ENCODE results near the gene CFAP20DC. TPM values are rescaled to one million over a fixed set of nuclear protein-coding genes. Genes with fewer than 3 reads are reported as not detected.

CFAP20DC gene
- total and polyA plus RNA-seq, 2 experiments from 2014 or later: 7.4 to 11.4 TPM

- no peaks in the 10 kb centered on the region for H3K36me3 Mint-ChIP-seq (ENCODE audit: low read depth)
- H3K79me2 ChIP-seq (replicated peaks; ENCODE audit: insufficient read depth): no peaks in the 10 kb centered on the region
- no peaks in the 10 kb centered on the region for H3F3A ChIP-seq (replicated peaks; ENCODE audit: low read depth)
- no peak overlapping the region for H3K4me3 Mint-ChIP-seq
- H2AFZ ChIP-seq: no peak overlapping the region
- no peak overlapping the region for H3K27ac ChIP-seq (ENCODE audit: low read depth)
- ATAC-seq (no peak), DNase-seq (ENCODE audit: low spot score) (no peak)
- H3K4me1 ChIP-seq (ENCODE audit: insufficient read depth): no peaks in the 10 kb centered on the region
- H3K27me3 ChIP-seq (ENCODE audit: insufficient read depth): no peaks in the 10 kb centered on the region
- H4K20me1 ChIP-seq (replicated peaks; ENCODE audit: insufficient read depth): no peaks in the 10 kb centered on the region
- H3K27me3 Mint-ChIP-seq (ENCODE audit: insufficient read depth, low read depth, poor library complexity): no peaks in the 10 kb centered on the region
- no peak overlapping the region for H3K4me2 ChIP-seq
- 0 out of 2 replicates have a peak, but pooled peaks cover 5% of the 10 kb centered on the region for H3K9me2 ChIP-seq (ENCODE audit: insufficient read depth)
- H3K4me1 Mint-ChIP-seq: 0 out of 3 replicates have a peak, but pooled peaks cover 2% of the 10 kb centered on the region
- no peaks in the 10 kb centered on the region for H3K36me3 ChIP-seq (ENCODE audit: insufficient read depth)
- H3K27ac Mint-ChIP-seq: no peak overlapping the region
- H3K4me3 ChIP-seq: no peak overlapping the region
- no peak for TF ChIP-seq STAT1 (IDR thresholded peaks at IDR 0.05; ENCODE audit: unreplicated experiment)
- no peak for TF ChIP-seq ETS1 (IDR thresholded peaks at IDR 0.05)
- no peak for TF ChIP-seq CTCF (conservative IDR thresholded peaks at IDR 0.05; ENCODE audit: low read depth in 2 of 2)
- TF ChIP-seq ZNF114 (CRISPR knock-in tag; IDR thresholded peaks at IDR 0.05): no peak
- TF ChIP-seq EZH2 (IDR thresholded peaks at IDR 0.05; ENCODE audit: low read depth, unreplicated experiment): no peak
- TF ChIP-seq ZNF331 (CRISPR knock-in tag; IDR thresholded peaks at IDR 0.05; ENCODE audit: low read depth): no peak
- TF ChIP-seq NANOG (IDR thresholded peaks at IDR 0.05; ENCODE audit: borderline replicate concordance): no peak
- no peak for TF ChIP-seq JUNB (IDR thresholded peaks at IDR 0.05; ENCODE audit: unreplicated experiment)
- no peaks in the 10 kb centered on the region for H3K9me3 Mint-ChIP-seq
Measured at GRCh38 chr3:59016930-59017616, 32.8 kb downstream of the CFAP20DC start.

- no peaks in the 10 kb centered on the region for H3F3A ChIP-seq (replicated peaks; ENCODE audit: low read depth)
- no peak overlapping the region for H3K4me3 Mint-ChIP-seq
- no peak overlapping the region for H3K4me3 ChIP-seq
- H3K27me3 ChIP-seq (ENCODE audit: insufficient read depth): no peaks in the 10 kb centered on the region
- H3K27me3 Mint-ChIP-seq (ENCODE audit: insufficient read depth, low read depth, poor library complexity): no peaks in the 10 kb centered on the region
- no peak overlapping the region for H3K4me2 ChIP-seq
- no peaks in the 10 kb centered on the region for H3K4me1 ChIP-seq (ENCODE audit: insufficient read depth)
- ATAC-seq (no peak), DNase-seq (ENCODE audit: low spot score) (no peak)
- no peaks in the 10 kb centered on the region for H3K4me1 Mint-ChIP-seq
- no peak overlapping the region for H3K27ac Mint-ChIP-seq
- H4K20me1 ChIP-seq (replicated peaks; ENCODE audit: insufficient read depth): no peaks in the 10 kb centered on the region
- no peak overlapping the region for H3K27ac ChIP-seq (ENCODE audit: low read depth)
- 0 out of 2 replicates have a peak, but pooled peaks cover 5% of the 10 kb centered on the region for H3K9me2 ChIP-seq (ENCODE audit: insufficient read depth)
- H3K36me3 ChIP-seq (ENCODE audit: insufficient read depth): no peaks in the 10 kb centered on the region
- no peaks in the 10 kb centered on the region for H3K36me3 Mint-ChIP-seq (ENCODE audit: low read depth)
- H3K79me2 ChIP-seq (replicated peaks; ENCODE audit: insufficient read depth): no peaks in the 10 kb centered on the region
- no peaks in the 10 kb centered on the region for H3K9me3 Mint-ChIP-seq
- H2AFZ ChIP-seq: no peak overlapping the region
- TF ChIP-seq ZNF462 (CRISPR knock-in tag; IDR thresholded peaks at IDR 0.05) (no peak), EZH2 (IDR thresholded peaks at IDR 0.05; ENCODE audit: low read depth, unreplicated experiment) (no peak), ZNF331 (CRISPR knock-in tag; IDR thresholded peaks at IDR 0.05; ENCODE audit: low read depth) (no peak), CTCF (conservative IDR thresholded peaks at IDR 0.05; ENCODE audit: low read depth in 2 of 2) (no peak), JUNB (IDR thresholded peaks at IDR 0.05; ENCODE audit: unreplicated experiment) (no peak), NANOG (IDR thresholded peaks at IDR 0.05; ENCODE audit: borderline replicate concordance) (no peak)
Measured at GRCh38 chr3:59013611-59014010, 36.2 kb downstream of the CFAP20DC start.
